Measurements from ENCODE around the gene TMTC2. TPM values are rescaled to one million over a fixed set of nuclear protein-coding genes. Genes with fewer than 3 reads are reported as not detected.
"Not testable (repeated sequence)": the region's sequence is repeated elsewhere in the genome, so short reads cannot be mapped to it uniquely, and the experiment has no call there.

TMTC2 gene
- total and polyA plus RNA-seq, 2 donors (not counting 1 experiment from before 2014, with no cell fraction given) = 2.4 to 3.2 TPM

DNA sequence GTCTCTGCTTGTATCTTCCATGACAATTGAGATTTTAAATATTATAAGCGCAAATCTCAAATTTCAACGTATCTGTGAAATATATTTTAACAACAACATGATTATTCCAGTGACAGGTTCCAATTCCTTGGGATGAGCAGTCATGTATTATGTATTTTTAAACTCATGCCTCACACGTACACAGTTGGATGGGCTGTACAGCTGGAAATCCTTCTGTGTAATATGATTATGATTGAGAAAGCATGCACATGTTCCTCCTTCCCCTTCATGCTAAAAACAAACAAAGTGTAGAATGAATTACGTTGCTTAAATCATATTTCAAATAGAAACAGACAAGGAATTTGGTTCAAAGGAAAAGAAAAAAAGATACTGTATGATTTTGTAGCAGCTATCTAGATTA lies 428.3 kb downstream of the TMTC2 start:
- no peaks in the 10 kb centered on the region for H3K4me1 ChIP-seq (ENCODE audit: control insufficient read depth in 2 of 2, insufficient read depth in 2 of 2, low read length in 2 of 2)
- H4K20me1 ChIP-seq (ENCODE audit: control insufficient read depth, insufficient read depth, low read length, poor library complexity, severe bottlenecking) = no peaks in the 10 kb centered on the region
- Mint-ChIP-seq H3K27ac (no peak overlapping the region), H3K4me1 (no peaks in the 10 kb centered on the region), H3K27me3 (no peaks in the 10 kb centered on the region), H3K9me3 (ENCODE audit: insufficient read depth) (no peaks in the 10 kb centered on the region), H3K4me3 (no peak overlapping the region)
- peaks cover 0 to 3% (median 0%) of the 10 kb centered on the region in 3 donors for H3K9me3 ChIP-seq (ENCODE audit: control extremely low read depth in 1 of 3, control insufficient read depth in 2 of 3, insufficient read depth in 1 of 3, low read length in 2 of 3)
- no peak for TF ChIP-seq EZH2 (IDR thresholded peaks at IDR 0.05; ENCODE audit: borderline replicate concordance, insufficient read depth, low read depth, low read length, poor library complexity, severe bottlenecking)
- TF ChIP-seq, protein P1, sequence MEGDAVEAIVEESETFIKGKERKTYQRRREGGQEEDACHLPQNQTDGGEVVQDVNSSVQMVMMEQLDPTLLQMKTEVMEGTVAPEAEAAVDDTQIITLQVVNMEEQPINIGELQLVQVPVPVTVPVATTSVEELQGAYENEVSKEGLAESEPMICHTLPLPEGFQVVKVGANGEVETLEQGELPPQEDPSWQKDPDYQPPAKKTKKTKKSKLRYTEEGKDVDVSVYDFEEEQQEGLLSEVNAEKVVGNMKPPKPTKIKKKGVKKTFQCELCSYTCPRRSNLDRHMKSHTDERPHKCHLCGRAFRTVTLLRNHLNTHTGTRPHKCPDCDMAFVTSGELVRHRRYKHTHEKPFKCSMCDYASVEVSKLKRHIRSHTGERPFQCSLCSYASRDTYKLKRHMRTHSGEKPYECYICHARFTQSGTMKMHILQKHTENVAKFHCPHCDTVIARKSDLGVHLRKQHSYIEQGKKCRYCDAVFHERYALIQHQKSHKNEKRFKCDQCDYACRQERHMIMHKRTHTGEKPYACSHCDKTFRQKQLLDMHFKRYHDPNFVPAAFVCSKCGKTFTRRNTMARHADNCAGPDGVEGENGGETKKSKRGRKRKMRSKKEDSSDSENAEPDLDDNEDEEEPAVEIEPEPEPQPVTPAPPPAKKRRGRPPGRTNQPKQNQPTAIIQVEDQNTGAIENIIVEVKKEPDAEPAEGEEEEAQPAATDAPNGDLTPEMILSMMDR (IDR thresholded peaks at IDR 0.05) = no peak
- intact Hi-C loops (cut with micrococcal nuclease) = no loop called here
- no peaks in the 10 kb centered on the region for H3K36me3 ChIP-seq (replicated peaks in 1 of 2; ENCODE audit: control extremely low read depth in 1 of 2, control insufficient read depth in 1 of 2, extremely low read depth in 1 of 2, insufficient read depth in 2 of 2, low read length in 1 of 2)
- H3K27ac ChIP-seq (ENCODE audit: low read length in 2 of 2) = no peak overlapping the region
- H3K9ac ChIP-seq (ENCODE audit: low read length) = no peak overlapping the region
- no peaks in the 10 kb centered on the region for H3K27me3 ChIP-seq (replicated peaks in 1 of 4; ENCODE audit: control extremely low read depth in 1 of 4, control insufficient read depth in 3 of 4, insufficient read depth in 4 of 4, low read length in 3 of 4)
- H2AFZ ChIP-seq (ENCODE audit: insufficient read depth, low read depth, low read length, poor library complexity, severe bottlenecking) = no peak overlapping the region
- no peak overlapping the region for H3K4me3 ChIP-seq (ENCODE audit: control extremely low read depth in 1 of 5, extremely low read depth in 1 of 5, insufficient read depth in 1 of 5, low read depth in 2 of 5, low read length in 4 of 5)
- H3K4me2 ChIP-seq (replicated peaks; ENCODE audit: low read depth, low read length, poor library complexity, severe bottlenecking) = no peak overlapping the region
- DNase-seq (no peak), ATAC-seq (ENCODE audit: low read depth) (no peak)
- CTCF ChIA-PET = no interaction called here
- no CpG with 5 or more reads among the region's 4 CpGs for WGBS (ENCODE audit: insufficient coverage)
- POLR2A ChIA-PET = no interaction called here
- H3K79me2 ChIP-seq (ENCODE audit: control insufficient read depth, insufficient read depth, low read length) = no peaks in the 10 kb centered on the region

DNA sequence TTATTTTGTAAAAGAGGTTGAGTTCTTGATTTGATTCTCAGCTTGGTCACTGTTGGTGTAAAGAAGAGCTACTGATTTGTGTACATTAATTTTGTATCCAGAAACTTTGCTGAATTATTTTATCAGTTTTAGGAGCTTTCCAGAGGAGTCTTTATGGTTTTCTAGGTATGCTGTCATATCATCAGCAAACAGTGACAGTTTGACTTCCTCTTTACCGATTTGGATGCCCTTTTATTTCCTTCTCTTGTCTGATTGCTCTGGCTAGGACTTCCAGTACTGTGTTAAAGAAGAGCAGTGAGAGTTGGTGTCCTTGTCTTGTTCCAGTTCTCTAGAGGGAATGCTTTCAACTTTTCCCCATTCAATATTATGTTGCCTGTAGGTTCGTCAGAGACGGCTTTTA lies 431.2 kb downstream of the TMTC2 start:
- H3K9me3 ChIP-seq (ENCODE audit: control extremely low read depth in 1 of 3, control insufficient read depth in 2 of 3, insufficient read depth in 1 of 3, low read length in 2 of 3) = peaks cover 0 to 12% (median 0%) of the 10 kb centered on the region in 3 donors
- H3K79me2 ChIP-seq (ENCODE audit: control insufficient read depth, insufficient read depth, low read length); ATAC-seq (ENCODE audit: low read depth); H3K27me3 ChIP-seq (replicated peaks in 1 of 4; ENCODE audit: control extremely low read depth in 1 of 4, control insufficient read depth in 3 of 4, insufficient read depth in 4 of 4, low read length in 3 of 4); H3K4me1 Mint-ChIP-seq; H3K4me3 ChIP-seq (ENCODE audit: control extremely low read depth in 1 of 5, extremely low read depth in 1 of 5, insufficient read depth in 1 of 5, low read depth in 2 of 5, low read length in 4 of 5); CTCF ChIA-PET; DNase-seq; H3K27me3 Mint-ChIP-seq; H3K27ac Mint-ChIP-seq; H3K27ac ChIP-seq (ENCODE audit: low read length in 2 of 2); H3K9me3 Mint-ChIP-seq (ENCODE audit: insufficient read depth); POLR2A ChIA-PET; H3K4me1 ChIP-seq (ENCODE audit: control insufficient read depth in 2 of 2, insufficient read depth in 2 of 2, low read length in 2 of 2); H2AFZ ChIP-seq (ENCODE audit: insufficient read depth, low read depth, low read length, poor library complexity, severe bottlenecking); H4K20me1 ChIP-seq (ENCODE audit: control insufficient read depth, insufficient read depth, low read length, poor library complexity, severe bottlenecking); H3K4me3 Mint-ChIP-seq; intact Hi-C loops (cut with micrococcal nuclease); H3K4me2 ChIP-seq (replicated peaks; ENCODE audit: low read depth, low read length, poor library complexity, severe bottlenecking); H3K36me3 ChIP-seq (replicated peaks in 1 of 2; ENCODE audit: control extremely low read depth in 1 of 2, control insufficient read depth in 1 of 2, extremely low read depth in 1 of 2, insufficient read depth in 2 of 2, low read length in 1 of 2); H3K9ac ChIP-seq (ENCODE audit: low read length): not testable (repeated sequence)
- WGBS (ENCODE audit: insufficient coverage) = no CpG with 5 or more reads among the region's 3 CpGs

Data from B cell (primary cell).